GM19397 (cell line): ENCODE results near the gene SLC37A2.
"Not testable (repeated sequence)": the region's sequence is repeated elsewhere in the genome, so short reads cannot be mapped to it uniquely, and the experiment has no call there.

ENCODE experiments used
- ATAC-seq: cut with Tn5 transposase; IDR thresholded peaks from one replicate; pipeline ENCODE4 v1.9.1; 2021; ENCODE audit warnings: mild to moderate bottlenecking, moderate library complexity; ENCODE audit not compliant: unreplicated experiment

SLC37A2 gene

DNA sequence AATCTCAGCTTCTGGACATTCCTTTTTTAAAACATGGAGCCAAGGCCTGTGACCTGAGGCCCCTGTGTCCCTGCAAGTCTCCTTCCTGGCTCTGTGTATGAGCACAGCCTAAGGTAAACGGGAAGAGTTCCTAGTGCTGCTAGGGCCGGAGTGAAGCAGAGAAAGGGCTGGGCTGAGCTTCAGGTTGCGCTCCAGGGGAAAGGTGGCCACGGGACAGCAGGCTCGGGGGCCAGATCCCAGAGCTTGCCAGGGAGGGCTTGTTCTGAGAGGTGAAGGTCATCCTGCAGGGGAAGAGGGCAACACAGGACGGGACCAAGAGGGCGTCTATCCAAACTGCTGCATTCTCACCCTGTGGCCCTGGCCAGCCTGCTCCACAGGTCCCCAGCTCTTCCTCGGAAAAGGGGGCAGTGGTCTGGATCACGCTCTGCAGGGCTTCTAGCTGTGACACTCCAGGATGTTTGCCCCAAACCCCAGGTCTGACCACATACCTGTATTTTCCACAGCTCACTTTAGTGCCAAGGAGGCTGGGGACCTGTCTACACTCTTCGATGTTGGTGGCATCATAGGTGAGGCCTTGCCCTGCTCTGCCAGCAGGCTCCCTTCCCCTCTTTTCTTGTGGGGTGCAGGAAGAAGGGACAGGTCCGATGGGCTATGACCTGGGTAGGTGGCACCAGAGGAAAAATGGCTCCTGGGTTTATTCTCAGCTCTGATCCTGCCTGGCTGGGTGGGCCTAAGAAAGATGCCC is 20.4 kb downstream of the SLC37A2 start:
- no peak for ATAC-seq

- ATAC-seq = no peak
Measured at GRCh38 chr11:125084057-125084416, 20.9 kb downstream of the SLC37A2 start.

DNA sequence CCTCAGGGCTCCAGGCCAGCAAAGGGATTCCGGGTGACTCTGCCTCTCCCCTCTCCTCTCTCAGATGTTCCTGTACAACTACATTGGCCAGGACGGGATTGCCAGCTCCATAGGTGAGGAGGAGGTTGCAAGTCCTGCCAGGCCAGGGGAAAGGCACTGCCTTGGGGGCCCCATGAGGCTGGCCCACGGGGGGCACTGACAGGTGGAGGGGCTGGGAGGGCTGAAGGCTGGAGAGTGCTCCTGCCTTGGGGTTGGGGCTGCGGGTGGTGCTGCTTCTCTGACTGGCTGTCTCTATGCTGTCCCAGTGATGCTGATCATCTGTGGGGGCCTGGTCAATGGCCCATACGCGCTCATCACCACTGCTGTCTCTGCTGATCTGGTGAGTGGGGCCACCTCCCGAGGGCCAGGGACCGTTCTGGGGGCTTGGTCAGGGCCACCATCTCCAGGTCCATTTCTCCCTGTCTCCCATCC is 21.7 kb downstream of the SLC37A2 start:
- ATAC-seq = no peak

GRCh38 chr11:125085301-125086081 is 22.4 kb downstream of the SLC37A2 start:
- ATAC-seq = no peak

GRCh38 chr11:125086633-125087296 is 23.7 kb downstream of the SLC37A2 start:
- no peak for ATAC-seq

GRCh38 chr11:125088123-125088522 is 25.0 kb downstream of the SLC37A2 start:
- ATAC-seq = no peak

DNA sequence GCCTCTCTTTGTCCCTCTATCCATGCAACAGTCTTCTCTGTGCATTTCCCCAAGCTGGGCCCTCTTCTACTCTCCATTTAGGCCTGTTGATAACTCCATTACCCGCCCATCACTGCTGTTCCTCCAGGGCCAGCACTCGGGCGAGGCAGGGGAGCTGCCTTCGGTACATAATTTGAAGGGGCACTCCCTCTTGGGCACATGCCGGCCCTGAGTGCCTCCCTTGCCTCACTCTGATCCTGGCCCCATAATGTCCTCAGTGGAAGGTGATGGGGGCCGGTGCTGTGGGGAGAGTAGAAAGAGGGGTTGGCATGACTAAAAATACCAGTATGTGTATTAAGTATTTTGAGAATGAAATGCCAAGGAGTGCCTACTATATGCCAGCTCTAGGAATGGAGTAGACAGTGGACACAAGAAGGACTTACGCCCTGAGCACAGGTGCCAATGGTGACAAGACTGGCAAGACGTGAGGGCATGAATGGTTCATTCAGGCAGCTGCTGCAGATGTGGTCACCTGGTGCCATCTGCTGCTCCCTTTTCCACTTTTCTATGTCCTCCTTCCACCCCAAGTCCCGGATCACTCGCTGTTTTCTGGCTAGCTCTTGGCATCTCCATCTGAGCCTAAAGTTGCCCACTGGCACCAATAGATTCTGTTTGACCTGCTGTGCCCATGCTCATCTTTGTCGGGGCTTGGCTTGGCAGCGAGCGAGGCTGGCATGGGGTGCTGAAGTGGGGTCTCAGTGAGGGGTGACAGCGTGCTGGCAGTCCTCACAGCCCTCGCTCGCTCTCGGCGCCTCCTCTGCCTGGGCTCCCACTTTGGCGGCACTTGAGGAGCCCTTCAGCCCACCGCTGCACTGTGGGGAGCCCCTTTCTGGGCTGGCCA is 25.7 kb downstream of the SLC37A2 start:
- ATAC-seq = no peak

- not testable (repeated sequence) for ATAC-seq
Measured at GRCh38 chr11:125089481-125089880, 26.4 kb downstream of the SLC37A2 start.

DNA sequence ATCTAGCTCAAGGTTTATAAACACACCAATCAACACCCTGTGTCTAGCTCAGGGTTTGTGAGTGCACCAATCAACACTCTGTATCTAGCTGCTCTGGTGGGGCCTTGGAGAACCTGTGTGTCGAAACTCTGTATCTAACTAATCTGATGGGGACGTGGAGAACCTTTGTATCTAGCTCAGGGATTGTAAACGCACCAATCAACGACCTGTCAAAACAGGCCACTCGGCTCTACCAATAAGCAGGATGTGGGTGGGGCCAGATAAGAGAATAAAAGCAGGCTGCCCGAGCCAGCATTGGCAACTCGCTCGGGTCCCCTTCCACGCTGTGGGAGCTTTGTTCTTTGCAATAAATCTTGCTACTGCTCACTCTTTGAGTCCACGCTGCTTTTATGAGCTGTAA is 27.0 kb downstream of the SLC37A2 start:
- ATAC-seq = not testable (repeated sequence)

DNA sequence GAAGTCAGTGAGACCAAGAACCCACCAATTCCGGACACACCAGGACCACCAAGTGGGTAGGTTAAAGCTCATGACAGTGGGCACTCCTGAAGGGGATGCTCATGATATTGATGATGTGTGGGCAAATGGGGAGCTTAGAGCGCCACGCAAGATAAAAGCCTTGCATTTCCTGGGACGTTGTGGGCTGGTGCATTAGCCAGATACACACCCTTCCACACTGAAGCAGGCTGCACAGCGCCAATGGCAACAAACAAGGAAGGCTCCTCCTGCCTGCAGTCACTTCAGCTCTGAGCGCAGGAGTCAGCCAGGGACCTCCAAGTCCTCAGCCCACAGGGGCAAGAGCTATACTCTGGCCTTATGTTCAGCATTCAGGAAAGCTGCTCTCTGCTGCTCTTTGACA is 27.7 kb downstream of the SLC37A2 start:
- no peak for ATAC-seq

- no peak for ATAC-seq
Measured at GRCh38 chr11:125091247-125091876, 28.3 kb downstream of the SLC37A2 start.

DNA sequence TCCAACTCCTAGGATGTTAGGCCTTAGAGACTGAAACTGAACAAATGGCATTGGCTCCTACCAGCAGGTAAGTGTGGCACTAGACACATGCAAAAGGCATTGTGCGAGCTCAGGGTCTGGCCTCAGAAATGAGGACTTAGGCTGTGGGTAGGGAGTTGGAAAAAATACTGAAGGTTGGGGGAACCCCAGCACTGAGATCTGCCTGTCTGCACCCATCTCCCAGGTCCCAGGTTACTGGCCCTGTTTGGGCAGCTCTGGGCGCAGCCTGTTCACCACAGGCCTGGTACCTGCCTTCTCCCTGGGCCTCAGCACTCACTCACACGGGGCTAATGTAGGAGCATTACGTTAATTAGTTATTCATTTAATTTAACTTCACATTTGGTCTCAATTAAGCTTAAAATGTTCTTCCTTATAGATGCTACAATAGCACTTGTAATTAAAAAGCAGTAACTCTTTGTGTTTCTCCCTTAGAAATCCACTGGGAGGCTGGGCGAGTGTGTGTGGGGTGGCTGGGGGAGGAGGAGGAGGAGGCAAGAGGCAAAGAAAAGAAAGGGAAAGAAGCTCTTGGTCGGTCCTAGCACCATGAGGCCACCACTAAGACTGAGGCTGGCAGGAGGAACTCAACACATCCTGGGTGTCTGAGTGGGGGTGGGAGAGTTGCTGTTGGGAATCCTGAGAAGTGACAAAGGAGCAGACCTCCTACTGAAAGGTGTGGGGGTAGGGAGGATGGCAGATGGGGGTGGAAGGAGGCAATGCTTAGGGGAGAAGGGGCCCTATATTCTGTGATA is 29.0 kb downstream of the SLC37A2 start:
- no peak for ATAC-seq

DNA sequence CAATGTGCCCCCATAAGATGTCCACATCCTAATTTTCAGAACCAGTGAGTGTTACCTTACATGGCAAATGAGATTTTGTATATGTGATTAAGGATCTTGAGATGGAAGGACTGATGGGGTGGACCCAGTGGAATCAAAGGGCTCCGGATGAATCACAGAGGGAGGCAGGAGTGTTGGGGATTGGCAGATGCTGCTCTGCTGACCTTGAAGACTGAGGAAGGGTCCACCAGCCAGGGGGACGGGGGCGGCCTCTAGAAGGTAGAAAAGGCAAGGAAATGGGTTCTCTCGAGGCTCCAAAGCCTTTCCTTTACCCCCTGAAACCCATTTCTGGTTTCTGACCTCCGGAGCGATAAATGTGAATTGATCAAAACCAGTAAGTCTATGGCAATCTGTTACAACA is 29.6 kb downstream of the SLC37A2 start:
- no peak for ATAC-seq

GRCh38 chr11:125093502-125093901 is 30.4 kb downstream of the SLC37A2 start:
- ATAC-seq = no peak

DNA sequence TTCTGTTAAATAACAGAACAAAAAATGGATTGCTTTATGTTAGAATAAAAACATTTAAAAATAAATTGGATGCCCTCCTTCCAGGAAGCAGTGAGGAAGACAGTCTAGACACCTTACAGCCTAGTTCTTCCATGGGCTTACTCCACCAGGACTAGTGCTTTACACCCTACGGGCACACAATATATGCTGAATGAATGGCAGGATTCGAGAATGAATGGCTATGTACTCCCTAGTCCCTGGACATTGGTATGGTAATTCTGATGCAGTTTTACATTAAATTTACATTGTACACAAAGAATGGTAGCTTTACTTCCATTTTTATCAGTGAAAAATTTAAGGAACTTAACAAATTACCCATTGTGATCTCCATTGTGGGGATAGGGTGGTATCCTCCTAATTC is 31.6 kb downstream of the SLC37A2 start:
- no peak for ATAC-seq

- ATAC-seq = no peak
Measured at GRCh38 chr11:125100136-125100535, 37.0 kb downstream of the SLC37A2 start.

DNA sequence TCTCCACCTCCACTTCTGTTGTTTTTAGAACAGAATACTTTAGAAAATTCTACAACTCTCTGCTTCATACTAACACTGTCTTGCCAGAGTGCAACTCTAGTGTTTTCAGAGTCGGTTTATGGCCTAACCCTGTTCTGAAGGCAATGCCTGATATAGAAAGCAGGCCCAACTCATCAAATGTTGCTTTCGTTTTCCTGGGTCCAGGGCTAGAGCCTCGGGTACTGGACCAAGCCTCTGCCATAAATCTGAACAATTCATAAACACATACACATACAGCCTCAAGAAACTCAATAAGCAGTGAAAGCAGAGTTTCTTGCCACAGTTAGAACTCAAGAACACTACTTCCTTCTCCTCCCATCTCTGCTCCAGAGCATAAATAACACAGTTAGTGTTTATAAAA is 38.5 kb downstream of the SLC37A2 start:
- no peak for ATAC-seq

GRCh38 chr11:125102025-125102424 is 38.9 kb downstream of the SLC37A2 start:
- no peak for ATAC-seq

- ATAC-seq = no peak
Measured at GRCh38 chr11:125102510-125102909, 39.4 kb downstream of the SLC37A2 start.

DNA sequence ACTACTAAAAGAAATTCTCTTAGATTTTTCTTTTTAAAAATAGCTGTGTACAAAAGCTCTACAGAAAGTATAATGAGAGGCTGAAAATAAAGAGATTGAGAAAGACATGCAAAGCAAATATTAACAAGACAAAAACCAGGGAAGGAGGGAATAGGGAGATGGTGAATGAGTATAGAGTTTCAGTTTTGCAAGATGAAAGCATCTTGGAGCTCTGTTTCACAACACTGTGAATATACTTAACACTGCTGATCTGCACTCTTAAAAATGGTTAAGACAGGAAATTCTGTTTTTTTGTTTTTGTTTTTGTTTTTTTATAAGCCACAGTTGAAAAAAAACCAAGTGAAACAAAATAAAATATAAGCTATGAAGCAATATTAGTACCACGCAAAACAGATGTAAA is 42.8 kb downstream of the SLC37A2 start:
- ATAC-seq = no peak
